ENCODE results near the gene TUT4.

Gene TUT4

DNA sequence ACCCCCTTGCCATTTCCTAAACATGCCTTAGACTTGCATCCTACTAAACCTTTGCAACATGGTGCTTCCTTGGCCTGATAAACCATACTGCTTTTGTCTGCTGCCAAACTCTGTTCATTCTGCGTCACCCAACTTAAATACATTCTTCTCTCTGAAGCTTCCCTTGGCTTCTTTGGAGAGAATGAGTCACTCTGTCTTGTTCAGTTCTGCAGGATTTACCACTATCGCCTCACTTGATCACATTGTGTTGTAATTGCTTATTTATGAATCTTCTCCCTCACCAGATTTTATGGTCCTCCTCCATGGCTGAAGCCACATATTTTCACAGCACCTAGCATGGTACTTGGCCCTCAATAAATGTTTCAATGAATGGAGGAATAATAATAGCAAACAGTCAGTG is 21.7 kb upstream of the TUT4 start:
- no peak for DNase-seq

DNA sequence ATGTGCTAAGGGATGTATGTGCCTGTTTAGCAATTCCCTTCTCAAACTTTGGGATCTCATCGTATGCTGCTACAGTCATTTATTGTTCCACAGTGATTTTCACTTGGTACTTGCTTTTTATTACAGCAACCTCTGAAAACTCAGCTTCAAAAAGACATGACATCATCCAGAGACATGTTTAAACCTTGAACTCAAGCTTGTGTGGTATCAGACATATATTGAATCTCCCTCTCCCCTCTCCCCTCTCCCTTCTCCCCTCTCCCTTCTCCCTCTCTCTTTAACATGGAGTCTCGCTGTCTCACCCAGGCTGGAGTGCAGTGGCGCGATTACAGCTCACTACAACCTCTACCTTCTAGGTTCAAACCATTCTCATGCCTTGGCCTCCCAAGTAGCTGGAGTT is 19.5 kb upstream of the TUT4 start:
- DNase-seq: no peak

DNA sequence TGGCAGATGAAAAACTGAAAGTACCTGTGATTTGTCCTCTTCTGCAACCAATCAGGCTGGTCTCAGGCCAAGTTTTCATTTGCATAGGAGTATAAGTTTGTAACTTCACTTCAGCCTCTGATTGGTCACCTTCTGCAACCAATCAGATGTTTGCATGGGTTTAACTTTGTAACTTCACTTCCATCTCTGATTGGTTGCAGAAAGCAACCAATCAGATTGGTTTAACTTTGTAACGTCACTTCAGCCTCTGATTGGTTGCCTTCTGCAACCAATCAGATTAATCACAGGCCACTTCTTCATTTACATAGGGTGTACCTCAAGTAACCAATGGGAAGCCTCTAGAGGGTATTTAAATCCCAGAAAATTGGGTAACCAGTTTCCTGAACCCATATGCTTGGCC is 18.9 kb upstream of the TUT4 start:
- DNase-seq: peak; percentile 33 to 60

DNA sequence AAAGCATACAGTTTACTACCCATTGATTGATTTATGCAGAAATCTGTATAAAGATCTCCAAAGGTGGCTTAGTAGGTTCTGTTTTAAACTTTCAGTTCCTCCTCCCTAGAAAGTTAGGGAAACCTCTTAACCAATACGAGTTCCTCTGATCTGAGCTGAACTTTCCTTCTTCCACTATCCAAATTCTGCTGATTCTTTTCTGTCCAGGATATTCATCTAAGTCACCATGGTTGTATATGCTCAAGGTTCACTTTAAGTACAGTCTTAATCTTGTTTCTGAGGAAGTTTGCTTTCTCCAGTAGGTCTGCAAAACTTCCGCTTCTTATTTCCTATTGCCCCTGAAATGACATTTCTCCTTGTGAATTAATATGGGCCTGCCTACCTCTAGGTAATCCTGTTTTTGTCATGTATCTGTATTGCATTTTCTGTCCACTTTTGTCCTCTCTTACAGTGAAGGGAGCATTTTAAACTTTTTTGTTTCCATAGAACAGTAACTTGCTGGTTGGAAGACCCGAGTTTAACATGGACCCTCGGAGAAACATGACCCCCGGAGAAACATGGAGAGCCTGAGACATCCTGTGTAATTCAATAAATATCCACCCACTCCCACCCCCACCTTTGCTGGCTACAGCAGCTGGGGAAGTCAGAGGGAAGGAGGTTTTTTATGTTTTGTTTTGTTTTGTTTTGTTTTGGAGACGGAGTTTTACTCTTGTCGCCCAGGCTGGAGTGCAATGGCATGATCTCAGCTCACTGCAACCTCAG is 16.7 kb upstream of the TUT4 start:
- DNase-seq: peak; percentile 62 to 76

DNA sequence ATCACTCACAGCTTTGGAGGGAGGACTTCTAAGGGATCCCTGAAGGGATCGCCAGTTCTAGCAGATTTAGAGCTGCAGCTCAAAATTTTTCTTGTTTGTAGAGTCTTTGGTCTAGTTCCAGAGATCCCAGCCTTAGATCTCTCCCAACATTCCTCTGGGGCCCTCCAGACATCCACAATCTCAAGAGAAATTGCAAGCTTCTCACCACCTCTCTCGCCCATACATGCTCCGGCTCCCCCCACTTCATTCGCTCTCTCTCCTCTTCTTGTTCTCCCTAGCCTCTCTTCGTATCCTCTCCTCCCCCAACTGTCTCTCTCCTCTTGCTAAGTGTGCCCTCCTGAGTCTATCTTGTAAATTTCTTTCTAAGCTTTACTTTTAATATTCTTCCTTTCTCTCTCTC is 15.1 kb upstream of the TUT4 start:
- no peak for DNase-seq

DNA sequence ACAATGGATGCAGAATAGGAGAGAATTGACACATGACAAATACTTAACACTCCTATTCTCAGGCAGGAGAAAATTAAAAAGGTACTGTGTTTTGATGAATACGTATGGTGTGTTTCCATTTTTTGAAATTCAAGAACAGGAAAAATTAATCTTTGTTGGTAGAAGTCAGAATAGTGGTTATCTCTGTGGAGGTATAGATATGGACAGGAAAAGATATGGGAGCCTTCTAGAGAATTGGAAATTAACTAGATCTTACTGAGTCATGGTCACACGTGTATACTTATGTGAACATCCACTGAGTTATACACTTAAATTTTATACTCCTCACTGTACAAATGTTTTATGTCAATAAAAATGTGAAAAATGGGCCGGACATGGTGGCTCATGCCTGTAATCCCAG is 9.9 kb upstream of the TUT4 start:
- DNase-seq: no peak

DNA sequence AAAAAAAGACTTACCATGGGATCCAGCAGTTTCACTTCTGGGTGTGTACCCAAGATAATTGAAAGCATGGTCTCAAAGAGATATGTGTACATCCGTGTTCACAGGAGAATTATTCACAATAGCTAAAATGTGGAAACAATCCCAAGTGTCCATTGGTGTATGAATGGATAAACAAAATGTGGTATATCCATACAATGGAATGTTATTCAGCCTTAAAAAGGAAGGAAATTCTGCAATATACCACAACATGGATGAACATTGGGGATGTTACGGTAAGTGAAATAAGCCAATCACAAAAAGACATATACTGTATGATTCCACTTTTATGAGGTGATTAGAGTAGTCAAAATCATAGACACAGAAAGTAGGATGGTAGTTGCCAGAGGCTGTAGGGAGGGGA is 7.0 kb upstream of the TUT4 start:
- no peak for DNase-seq

DNA sequence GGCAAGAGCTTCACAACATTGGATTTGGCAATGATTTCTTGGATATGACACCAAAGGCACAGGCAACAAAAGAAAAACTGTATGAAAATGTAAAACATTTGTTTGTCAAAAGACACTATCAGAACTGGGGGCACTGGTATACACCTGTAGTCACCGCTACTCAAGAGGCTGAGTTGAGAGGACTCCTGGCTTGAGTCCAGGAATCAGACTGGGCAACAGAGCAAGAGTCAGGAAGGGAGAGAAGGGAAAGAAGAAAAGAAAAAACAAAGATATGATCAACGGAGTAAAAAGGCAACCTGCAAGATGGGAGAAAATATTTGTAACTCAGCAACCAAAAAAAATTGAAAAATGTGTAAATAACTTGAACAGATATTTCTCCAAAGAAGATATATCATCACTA is 6.0 kb upstream of the TUT4 start:
- no peak for DNase-seq

DNA sequence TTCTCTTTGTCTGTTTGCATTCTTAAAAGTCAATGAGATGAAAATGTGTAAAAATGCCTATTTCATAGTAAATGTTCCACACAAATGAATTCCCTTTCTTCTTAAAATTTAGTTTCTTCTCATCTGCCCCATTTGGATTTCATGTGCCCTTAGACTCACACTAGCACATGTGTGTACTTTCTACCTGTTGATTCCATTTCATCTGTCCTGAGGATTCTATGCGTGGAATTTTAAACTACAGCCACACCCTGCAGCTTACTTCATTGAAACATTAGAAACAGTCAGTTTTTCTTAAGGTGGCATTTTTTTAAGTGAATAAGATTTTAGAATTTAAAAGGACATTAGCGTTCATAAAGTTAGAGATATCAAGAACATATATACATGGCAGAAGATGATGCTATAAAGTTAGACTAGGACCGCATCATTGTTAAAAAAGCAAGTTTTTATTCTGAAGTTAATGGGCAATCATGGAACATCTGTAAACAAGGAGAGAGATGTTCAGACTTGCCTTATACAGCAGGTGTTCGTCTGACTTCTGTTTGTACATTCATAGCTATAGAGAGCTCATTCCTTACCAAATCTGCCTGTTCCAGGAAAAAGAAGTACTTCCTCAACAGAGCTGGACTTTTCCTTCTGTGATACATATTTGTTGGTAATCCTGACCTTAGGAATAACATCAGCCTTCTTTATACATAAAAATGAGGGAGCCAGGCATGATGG is 3.9 kb upstream of the TUT4 start:
- DNase-seq: no peak

DNA sequence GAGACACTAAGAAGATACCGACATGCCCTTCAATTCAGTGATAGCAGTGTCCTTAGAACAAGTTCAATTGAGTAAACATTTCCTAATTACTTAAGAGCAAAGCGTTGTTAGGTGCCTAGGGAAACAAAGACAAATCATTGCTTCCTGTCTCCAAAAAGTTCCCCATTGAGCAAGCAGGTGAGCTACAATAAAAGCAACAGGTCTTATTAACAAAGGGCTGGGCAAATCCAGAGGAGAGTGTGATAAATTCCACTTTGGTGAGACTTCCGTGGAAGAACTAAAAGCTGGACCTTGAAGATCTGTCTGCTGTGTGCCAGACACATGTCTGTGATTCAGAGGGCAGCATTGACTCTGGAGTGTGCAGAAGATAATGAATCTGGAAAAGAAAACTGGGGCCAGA is 1.9 kb upstream of the TUT4 start:
- DNase-seq: no peak

DNA sequence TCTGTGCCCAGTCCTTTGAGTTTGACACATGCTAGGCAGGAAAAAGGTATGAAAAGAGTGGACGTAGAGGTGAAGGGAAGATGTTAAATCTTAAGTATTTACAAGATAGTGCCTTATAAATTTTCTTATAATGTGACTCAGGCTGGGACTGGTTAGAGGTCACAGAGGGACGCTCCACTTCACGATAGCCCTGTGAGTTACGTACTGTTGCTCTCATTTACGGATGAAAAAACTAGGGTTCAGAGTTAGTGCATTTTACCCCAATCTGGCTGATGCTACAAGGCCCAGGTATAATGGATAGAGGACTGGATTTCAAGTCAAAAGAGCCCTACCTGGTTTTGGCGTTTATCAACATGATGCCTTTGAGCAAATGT is 1.4 kb upstream of the TUT4 start:
- no peak for DNase-seq

DNA sequence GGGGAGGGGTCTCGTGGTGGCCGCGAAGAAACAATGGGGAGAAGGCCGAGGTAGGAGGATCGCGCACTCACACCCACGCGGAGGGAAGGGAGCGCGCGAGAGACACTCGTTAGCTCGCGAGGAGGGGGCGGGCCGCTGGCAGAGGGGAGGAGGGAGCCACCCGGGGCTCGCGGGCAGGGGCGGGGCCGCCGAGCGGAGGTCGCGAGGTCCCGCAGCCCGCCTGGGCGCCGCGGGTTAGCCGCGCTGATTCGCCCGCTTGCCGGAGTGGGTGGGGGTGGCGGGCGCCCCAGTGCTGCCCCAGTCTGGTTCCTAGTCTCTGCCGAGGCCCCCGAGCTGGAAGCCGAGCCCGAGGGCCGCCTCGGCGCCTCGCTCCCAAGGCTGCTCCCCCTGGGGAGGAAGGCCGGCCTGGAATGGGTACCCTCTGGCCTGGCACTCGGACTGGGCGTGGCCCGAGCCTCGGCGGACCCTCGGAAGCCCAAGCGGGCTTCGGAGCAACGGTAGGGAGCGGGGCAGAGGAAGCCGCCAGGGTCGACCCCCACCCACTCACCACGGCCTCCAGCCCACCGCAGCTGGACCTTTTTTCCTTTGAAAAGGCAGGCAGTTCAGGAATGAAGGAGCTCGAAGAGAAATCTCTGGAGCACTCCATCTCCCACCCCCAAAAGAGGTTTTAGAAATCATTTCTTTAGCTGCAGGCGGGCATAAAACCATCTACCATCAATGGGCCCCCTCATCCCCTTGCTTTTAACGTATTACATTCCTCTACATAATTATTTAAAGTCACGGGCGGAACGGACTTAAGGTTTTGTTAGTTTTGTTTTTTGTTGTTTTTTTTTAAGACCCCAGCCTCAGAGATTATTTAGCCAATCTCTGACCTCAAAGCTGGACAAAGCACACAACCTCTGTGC is 722 bp upstream of the TUT4 start:
- DNase-seq: peak; percentile 72 to 85

DNA sequence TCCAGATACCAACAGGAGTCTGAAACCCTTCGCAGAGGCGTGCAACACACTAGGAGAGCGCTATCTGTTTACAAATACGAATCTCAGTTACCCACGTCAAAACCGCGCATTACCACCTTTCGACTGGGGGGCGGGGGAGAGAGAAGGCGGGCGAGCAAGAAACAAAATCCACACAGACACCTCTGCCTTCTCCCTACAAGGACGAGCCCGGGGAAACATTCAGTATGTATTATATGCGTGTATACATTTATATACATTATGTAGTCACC is 722 bp downstream of the TUT4 start:
- no peak for DNase-seq

DNA sequence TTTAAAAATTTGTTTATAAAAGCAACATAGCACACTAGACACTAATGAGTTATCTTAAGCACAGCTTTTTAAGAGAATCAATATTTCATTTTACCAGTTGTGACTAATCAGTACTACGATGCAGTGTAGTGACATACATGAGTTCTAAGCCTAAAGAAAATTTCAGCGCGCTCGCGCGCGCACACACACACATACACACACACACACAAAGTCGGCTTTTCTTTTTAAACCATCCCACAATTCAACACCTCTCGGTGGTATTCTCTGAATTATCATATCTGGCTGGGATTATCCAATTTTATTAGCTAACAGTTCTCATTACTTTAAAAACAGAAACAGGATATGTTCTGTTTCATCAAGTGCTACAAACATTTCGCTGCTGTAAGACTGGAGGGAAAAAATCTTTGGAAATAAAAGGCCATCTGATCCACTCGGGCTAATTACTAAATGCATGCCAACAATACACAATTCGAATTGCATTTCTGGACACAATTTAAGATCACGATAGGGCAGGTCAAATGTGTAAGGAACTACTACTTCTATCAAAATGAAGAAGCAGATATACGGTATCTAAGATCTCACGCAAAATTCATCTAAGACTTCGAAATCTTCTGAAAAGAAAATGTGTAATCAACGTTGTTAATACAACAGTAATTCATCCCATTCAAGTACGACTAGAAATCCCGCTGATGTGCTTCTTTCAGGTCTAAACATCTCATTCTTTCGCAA is 1.2 kb downstream of the TUT4 start:
- peak in 1 of 2 donors; percentile 29 for DNase-seq

DNA sequence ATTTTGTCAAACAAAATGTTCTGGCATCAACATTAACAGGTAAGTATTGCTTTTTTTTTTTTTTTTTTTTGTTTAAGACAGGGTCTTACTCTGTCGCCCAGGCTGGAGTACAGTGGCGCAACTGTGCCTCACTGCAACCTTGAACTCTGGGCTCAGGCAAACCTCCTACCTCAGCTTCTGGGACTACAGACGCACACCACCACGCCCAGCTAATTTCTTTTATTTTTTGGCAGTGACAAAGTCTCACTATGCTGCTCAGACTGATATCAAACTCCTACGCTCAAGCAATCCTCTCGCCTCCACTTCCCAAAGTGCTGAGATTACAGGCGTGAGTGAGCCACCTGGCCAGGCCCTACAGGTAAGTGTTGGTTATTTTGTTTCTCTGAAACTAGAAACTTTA is 2.4 kb downstream of the TUT4 start:
- no peak for DNase-seq

DNA sequence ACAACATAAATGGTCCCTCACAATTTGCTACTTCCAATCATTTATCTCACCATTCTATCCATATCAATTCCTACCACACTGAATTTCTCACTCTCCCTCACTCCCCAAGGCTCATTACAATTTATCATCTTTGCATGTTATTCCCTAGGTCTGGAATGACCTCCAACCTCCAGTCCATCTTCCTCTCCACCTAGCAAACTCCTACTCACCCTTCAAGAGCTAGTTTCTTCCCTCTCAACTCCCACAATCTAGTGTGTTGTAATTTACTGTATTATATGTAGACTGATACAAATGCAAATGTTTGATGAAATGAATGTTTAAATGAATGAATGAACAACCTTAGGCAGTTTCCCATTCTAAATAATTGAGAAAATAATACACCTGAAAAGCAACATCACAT is 3.6 kb downstream of the TUT4 start:
- no peak for DNase-seq

DNA sequence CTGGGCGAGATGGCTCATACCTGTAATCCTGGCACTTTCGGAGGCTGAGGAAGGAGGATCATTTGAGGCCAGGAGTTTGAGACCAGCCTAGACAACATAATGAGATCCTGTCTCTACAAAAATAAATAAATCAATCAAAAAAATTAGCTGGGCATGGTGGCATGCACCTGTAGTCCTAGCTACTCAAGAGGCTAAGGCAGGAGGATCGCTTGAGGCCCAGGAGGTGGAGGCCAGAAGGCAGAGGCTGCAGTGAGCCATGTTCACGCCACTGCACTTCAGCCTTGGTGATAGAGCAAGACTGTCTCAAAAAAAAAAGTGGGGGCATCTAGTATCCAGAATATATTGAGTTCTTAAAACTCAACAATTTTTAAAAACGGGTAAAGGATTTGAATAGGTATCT is 6.0 kb downstream of the TUT4 start:
- DNase-seq: no peak

DNA sequence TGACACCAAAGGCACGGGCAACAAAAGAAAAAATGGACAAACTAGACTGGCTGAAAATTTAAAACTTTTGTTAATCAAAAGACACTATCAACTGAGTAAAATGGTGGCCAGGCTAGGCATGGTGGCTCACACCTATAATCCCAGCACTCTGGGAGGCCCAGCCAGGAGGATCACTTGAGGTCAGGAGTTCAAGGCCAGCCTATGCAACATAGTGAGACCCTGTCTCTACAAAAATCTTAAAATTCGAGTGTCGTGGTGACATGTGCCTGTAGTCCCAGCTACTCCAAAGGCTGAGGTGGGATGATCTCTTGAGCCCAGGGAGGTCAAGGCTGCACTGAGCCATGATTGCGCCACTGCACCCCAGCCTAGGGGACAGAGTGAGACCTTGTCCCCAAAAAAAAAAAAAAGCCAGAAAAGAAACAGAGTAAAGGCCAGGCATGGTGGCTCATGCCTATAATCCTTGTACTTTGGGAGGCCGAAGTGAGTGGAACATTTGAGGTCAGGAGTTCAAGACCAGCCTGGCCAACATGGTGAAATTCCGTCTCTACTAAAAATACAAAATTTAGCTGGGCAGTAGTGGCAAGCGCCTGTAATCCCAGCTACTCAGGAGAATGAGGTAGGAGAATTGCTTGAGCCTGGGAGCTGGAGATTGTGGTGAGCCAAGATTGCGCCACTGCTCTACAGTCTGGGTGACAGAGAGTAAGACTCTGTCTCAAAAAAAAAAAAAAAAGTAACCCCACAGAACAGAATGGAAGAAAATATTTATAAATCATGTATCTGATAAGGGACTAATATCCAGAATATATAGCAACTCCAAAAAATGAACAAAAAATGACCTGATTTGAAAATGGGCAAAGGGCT is 8.0 kb downstream of the TUT4 start:
- peak in 1 of 2 donors; percentile 13 for DNase-seq

DNA sequence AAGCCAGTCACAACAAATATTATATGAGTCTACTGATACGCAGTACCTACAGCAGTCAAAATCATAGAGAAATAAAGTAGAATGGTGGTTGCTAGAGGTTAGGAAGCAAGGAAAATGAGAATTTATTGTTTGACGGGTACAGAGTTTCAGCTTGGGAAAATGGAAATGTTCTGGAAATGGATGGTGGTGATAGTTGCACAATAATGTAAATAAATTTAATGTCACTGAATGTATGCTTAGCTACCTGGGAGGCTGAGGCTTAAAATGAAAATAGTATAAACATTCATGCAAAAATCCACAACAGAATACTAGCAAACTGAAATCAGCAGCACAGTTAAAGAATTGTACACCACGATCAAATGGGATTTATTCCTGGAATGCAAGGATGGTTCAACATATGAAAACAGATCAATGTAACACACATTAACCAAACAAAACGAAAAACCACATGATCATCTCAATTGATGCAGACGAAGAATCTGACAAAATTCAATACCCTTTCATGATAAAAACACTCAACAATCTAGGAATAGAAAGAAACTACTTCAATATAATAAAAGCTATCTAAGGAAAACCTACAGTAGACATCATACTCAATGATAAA is 10.7 kb downstream of the TUT4 start:
- no peak for DNase-seq

DNA sequence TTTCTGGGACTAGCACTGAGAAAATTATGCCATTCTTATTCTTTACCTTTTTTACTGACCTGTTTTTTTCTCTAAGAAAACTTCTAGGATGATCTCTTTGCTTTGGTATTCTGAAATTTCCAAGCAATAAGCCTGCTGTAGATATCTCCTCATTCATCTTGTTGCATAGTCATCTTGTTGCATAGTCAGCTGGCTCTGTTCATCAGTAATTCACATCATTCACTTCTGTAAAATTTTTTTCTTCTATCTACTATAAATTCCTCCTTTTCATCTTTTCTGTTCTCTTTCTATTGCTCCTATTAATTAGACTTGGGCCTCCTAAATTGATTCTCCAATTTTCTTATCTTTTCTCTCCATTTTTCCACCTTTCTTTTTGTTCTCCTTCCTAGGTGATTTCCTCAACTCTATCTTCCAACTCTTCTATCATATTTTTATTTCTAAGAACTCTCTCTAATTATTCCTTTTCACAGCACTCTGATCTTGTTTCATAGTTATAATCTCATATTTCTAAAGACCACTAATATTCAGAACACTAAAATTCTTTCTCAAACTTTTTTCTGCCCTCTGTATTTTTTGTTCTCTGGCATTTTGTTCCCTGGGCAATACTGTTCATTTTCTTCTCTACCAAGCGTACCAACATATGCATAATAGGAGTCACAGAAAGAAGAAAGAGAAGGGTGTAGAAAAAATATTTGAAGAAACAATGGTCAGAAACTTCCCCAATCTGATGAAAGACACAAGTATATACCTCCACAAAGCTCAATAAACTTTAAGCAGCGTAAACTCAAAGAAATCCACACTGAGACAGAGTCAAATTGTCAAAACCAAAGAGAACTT is 17.7 kb downstream of the TUT4 start:
- no peak for DNase-seq

DNA sequence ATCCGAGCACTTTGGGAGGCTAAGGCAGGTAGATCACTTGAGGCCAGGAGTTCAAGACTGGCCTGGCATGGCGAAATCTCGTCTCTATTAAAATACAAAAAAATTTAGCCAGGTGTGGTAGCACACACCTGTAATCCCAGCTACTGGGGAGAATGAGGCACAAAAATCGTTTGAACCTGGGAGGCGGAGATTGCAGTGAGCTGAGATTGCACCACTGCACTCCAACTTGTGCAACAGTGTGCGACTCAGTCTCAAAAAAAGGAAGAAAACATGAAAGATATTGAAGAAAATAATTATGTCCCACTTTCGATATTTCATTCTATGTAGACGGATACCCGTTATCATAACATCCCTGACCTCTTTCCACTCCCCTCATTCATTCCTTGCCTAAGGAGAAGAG is 19.2 kb downstream of the TUT4 start:
- DNase-seq: peak; percentile 49 to 54

Measured in inflammatory macrophage (primary cell).